ENCODE measurements around the gene ETV1.
A peak's percentile ranks its signal among the peaks of the same experiment; 100 is the strongest.

ETV1 gene

GRCh38 chr7:13952921-13953320, 36.5 kb downstream of the ETV1 start:
- no peaks in the 10 kb centered on the region for H3K4me1 ChIP-seq (ENCODE audit: control insufficient read depth in 1 of 2, insufficient read depth in 2 of 2, low read length in 2 of 2)
- H3K9me3 ChIP-seq (ENCODE audit: control insufficient read depth in 1 of 2, low read length in 2 of 2) = no peaks in the 10 kb centered on the region
- no peaks in the 10 kb centered on the region for H3K27me3 ChIP-seq (ENCODE audit: low read depth, low read length)
- no peak overlapping the region for H3K4me3 ChIP-seq (ENCODE audit: low read depth in 1 of 2, low read length in 2 of 2)
- H3K36me3 ChIP-seq (ENCODE audit: control insufficient read depth in 1 of 2, insufficient read depth in 2 of 2, low read length in 2 of 2) = no peaks in the 10 kb centered on the region
- H3K27ac ChIP-seq (ENCODE audit: low read length) = no peak overlapping the region

DNA sequence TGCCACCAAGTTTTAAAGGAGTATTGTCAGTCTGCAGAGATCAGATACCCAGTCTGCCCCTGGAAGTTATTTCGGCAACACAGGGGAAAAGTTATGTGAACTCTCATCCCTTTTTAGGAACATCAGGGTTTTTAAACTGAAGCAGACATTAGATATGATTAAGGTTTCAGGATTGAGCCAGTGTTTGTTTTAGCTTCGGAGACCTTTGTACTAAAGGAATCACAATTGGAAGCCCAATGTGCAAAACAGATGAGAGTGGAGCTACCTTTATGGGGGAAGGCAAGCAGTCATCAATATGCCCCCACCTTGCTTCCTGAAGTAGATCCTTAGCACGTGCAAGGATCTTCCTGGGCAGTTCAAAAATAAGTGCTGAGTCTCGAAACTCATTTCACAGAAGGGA, 39.5 kb downstream of the ETV1 start:
- no peaks in the 10 kb centered on the region for H3K4me1 ChIP-seq (ENCODE audit: control insufficient read depth in 1 of 2, insufficient read depth in 2 of 2, low read length in 2 of 2)
- no peak overlapping the region for H3K27ac ChIP-seq (ENCODE audit: low read length)
- no peaks in the 10 kb centered on the region for H3K36me3 ChIP-seq (ENCODE audit: control insufficient read depth in 1 of 2, insufficient read depth in 2 of 2, low read length in 2 of 2)
- H3K27me3 ChIP-seq (ENCODE audit: low read depth, low read length) = no peaks in the 10 kb centered on the region
- H3K4me3 ChIP-seq (ENCODE audit: low read depth in 1 of 2, low read length in 2 of 2) = no peak overlapping the region
- no peaks in the 10 kb centered on the region for H3K9me3 ChIP-seq (ENCODE audit: control insufficient read depth in 1 of 2, low read length in 2 of 2)

DNA sequence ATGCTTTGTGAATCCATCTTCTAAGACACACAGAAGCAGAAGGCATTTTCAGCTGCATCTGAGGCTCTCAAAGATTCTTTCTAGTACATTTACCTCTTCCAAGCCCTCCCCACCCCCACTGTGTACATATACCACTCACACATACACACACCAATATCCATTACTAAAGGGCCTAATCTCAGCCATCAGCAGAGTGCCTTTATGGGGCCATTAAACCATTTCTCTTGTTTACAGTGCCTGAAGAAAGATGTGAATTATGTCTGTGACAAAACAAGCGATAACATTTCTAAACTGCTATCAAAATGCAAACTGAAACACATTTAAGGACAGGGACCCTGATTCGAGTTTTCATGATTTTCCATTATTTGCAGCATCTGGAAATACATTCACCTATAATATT, 40.0 kb downstream of the ETV1 start:
- H3K27ac ChIP-seq (ENCODE audit: low read length) = no peak overlapping the region
- H3K27me3 ChIP-seq (ENCODE audit: low read depth, low read length) = no peaks in the 10 kb centered on the region
- H3K9me3 ChIP-seq (ENCODE audit: control insufficient read depth in 1 of 2, low read length in 2 of 2) = no peaks in the 10 kb centered on the region
- H3K36me3 ChIP-seq (ENCODE audit: control insufficient read depth in 1 of 2, insufficient read depth in 2 of 2, low read length in 2 of 2) = no peaks in the 10 kb centered on the region
- no peaks in the 10 kb centered on the region for H3K4me1 ChIP-seq (ENCODE audit: control insufficient read depth in 1 of 2, insufficient read depth in 2 of 2, low read length in 2 of 2)
- H3K4me3 ChIP-seq (ENCODE audit: low read depth in 1 of 2, low read length in 2 of 2) = no peak overlapping the region

GRCh38 chr7:13948019-13948801, 41.3 kb downstream of the ETV1 start:
- Histone ChIP-seq H3K4me3 (ENCODE audit: low read depth in 1 of 2, low read length in 2 of 2) (no peak overlapping the region), H3K27me3 (ENCODE audit: low read depth, low read length) (no peaks in the 10 kb centered on the region), H3K4me1 (ENCODE audit: control insufficient read depth in 1 of 2, insufficient read depth in 2 of 2, low read length in 2 of 2) (no peaks in the 10 kb centered on the region), H3K9me3 (ENCODE audit: control insufficient read depth in 1 of 2, low read length in 2 of 2) (peaks cover 0 to 3% of the 10 kb centered on the region in 2 donors), H3K27ac (ENCODE audit: low read length) (no peak overlapping the region), H3K36me3 (ENCODE audit: control insufficient read depth in 1 of 2, insufficient read depth in 2 of 2, low read length in 2 of 2) (no peaks in the 10 kb centered on the region)

DNA sequence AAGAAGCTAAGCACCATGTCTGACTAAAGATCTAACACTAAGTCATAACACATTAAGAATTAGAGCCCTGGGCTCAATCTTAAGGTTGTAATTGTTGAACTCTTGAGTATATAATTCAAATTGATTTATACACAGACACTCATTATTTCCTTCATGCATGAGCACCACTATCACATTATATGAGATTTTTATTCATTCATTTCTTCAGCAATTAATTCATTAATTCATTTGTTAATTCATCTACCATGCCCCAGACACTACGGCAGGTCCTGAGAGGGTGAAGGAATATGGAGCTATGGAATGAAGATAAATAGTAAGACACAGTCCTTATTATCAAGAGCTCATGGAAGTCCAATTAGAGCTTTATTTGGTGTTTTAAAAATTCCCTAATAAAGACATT, 41.9 kb downstream of the ETV1 start:
- H3K27ac ChIP-seq (ENCODE audit: low read length) = no peak overlapping the region
- H3K9me3 ChIP-seq (ENCODE audit: control insufficient read depth in 1 of 2, low read length in 2 of 2) = peaks cover 0 to 3% of the 10 kb centered on the region in 2 donors
- no peaks in the 10 kb centered on the region for H3K4me1 ChIP-seq (ENCODE audit: control insufficient read depth in 1 of 2, insufficient read depth in 2 of 2, low read length in 2 of 2)
- H3K27me3 ChIP-seq (ENCODE audit: low read depth, low read length) = no peaks in the 10 kb centered on the region
- H3K36me3 ChIP-seq (ENCODE audit: control insufficient read depth in 1 of 2, insufficient read depth in 2 of 2, low read length in 2 of 2) = no peaks in the 10 kb centered on the region
- H3K4me3 ChIP-seq (ENCODE audit: low read depth in 1 of 2, low read length in 2 of 2) = no peak overlapping the region

GRCh38 chr7:13946181-13946580, 43.3 kb downstream of the ETV1 start:
- no peaks in the 10 kb centered on the region for H3K27me3 ChIP-seq (ENCODE audit: low read depth, low read length)
- no peaks in the 10 kb centered on the region for H3K4me1 ChIP-seq (ENCODE audit: control insufficient read depth in 1 of 2, insufficient read depth in 2 of 2, low read length in 2 of 2)
- no peaks in the 10 kb centered on the region for H3K36me3 ChIP-seq (ENCODE audit: control insufficient read depth in 1 of 2, insufficient read depth in 2 of 2, low read length in 2 of 2)
- H3K9me3 ChIP-seq (ENCODE audit: control insufficient read depth in 1 of 2, low read length in 2 of 2) = peaks cover 0 to 3% of the 10 kb centered on the region in 2 donors
- H3K27ac ChIP-seq (ENCODE audit: low read length) = no peak overlapping the region
- no peak overlapping the region for H3K4me3 ChIP-seq (ENCODE audit: low read depth in 1 of 2, low read length in 2 of 2)

DNA sequence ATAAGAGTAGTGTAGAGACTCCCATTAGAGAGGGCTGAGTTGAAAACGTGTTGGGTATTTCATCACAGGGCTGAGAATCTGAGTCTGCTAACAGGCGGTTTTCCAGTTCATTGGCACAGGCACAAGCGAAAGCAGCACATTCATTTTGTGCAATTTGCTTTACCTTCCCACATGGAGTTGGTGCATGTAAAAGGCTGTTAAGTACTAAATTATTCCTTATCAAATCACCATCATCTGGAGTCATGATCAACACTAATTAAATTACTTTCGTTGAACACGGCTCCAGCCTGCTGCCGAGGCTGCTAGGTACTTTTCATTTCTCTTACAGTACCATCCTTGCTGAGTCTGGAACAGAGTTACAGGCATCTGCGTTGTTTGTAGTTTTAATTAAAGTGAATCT, 43.8 kb downstream of the ETV1 start:
- H3K27ac ChIP-seq (ENCODE audit: low read length) = no peak overlapping the region
- peaks cover 0 to 3% of the 10 kb centered on the region in 2 donors for H3K9me3 ChIP-seq (ENCODE audit: control insufficient read depth in 1 of 2, low read length in 2 of 2)
- H3K36me3 ChIP-seq (ENCODE audit: control insufficient read depth in 1 of 2, insufficient read depth in 2 of 2, low read length in 2 of 2) = no peaks in the 10 kb centered on the region
- H3K4me3 ChIP-seq (ENCODE audit: low read depth in 1 of 2, low read length in 2 of 2) = no peak overlapping the region
- H3K4me1 ChIP-seq (ENCODE audit: control insufficient read depth in 1 of 2, insufficient read depth in 2 of 2, low read length in 2 of 2) = no peaks in the 10 kb centered on the region
- no peaks in the 10 kb centered on the region for H3K27me3 ChIP-seq (ENCODE audit: low read depth, low read length)

DNA sequence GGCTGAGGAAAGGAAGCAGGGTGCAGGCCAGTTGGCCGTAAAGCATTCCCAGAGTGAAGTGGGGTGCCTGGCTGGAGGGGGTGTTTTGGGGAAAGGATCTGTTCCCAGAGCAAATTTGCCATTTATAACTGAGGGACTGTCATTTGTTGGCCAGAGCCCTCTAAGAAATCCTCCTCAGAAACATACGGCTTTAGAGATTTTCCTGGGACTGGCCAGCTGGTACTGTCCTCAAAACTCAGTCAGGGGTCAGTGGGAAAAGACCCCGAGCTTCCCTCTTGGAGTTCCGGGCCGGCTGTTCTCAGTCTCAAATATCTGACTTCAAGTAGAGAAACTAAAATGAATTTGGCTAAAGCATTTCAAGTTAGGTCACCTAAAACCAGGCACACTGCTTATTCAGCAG, 55.9 kb downstream of the ETV1 start:
- Histone ChIP-seq H3K9me3 (ENCODE audit: control insufficient read depth in 1 of 2, low read length in 2 of 2) (no peaks in the 10 kb centered on the region), H3K27me3 (ENCODE audit: low read depth, low read length) (no peaks in the 10 kb centered on the region), H3K36me3 (ENCODE audit: control insufficient read depth in 1 of 2, insufficient read depth in 2 of 2, low read length in 2 of 2) (no peaks in the 10 kb centered on the region), H3K4me3 (ENCODE audit: low read depth in 1 of 2, low read length in 2 of 2) (no peak overlapping the region), H3K4me1 (ENCODE audit: control insufficient read depth in 1 of 2, insufficient read depth in 2 of 2, low read length in 2 of 2) (no peaks in the 10 kb centered on the region), H3K27ac (ENCODE audit: low read length) (no peak overlapping the region)

DNA sequence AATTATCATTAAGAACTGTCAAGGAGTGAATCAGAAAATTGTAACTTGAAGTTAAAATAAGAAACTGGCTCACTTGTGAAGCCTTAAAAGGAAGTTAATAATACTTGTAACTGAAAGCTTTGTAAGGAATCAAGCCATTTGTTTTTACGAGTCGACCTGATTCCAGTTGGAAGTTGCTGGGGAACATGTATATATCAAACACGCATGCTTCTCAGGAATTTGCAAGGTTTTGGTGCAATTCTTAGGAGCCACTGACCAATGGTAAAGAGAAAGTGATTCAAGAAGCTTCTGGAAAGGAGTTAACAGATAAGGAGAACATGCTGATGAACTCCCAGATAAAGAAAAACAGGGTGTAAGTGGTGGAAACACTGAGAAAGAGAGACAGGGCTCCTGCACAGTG, 56.4 kb downstream of the ETV1 start:
- Histone ChIP-seq H3K27me3 (ENCODE audit: low read depth, low read length) (no peaks in the 10 kb centered on the region), H3K4me1 (ENCODE audit: control insufficient read depth in 1 of 2, insufficient read depth in 2 of 2, low read length in 2 of 2) (no peaks in the 10 kb centered on the region), H3K4me3 (ENCODE audit: low read depth in 1 of 2, low read length in 2 of 2) (no peak overlapping the region), H3K27ac (ENCODE audit: low read length) (no peak overlapping the region), H3K9me3 (ENCODE audit: control insufficient read depth in 1 of 2, low read length in 2 of 2) (no peaks in the 10 kb centered on the region), H3K36me3 (ENCODE audit: control insufficient read depth in 1 of 2, insufficient read depth in 2 of 2, low read length in 2 of 2) (no peaks in the 10 kb centered on the region)

GRCh38 chr7:13932131-13932530, 57.3 kb downstream of the ETV1 start:
- Histone ChIP-seq H3K36me3 (ENCODE audit: control insufficient read depth in 1 of 2, insufficient read depth in 2 of 2, low read length in 2 of 2) (no peaks in the 10 kb centered on the region), H3K4me3 (ENCODE audit: low read depth in 1 of 2, low read length in 2 of 2) (no peak overlapping the region), H3K27ac (ENCODE audit: low read length) (no peak overlapping the region), H3K27me3 (ENCODE audit: low read depth, low read length) (no peaks in the 10 kb centered on the region), H3K9me3 (ENCODE audit: control insufficient read depth in 1 of 2, low read length in 2 of 2) (no peaks in the 10 kb centered on the region), H3K4me1 (ENCODE audit: control insufficient read depth in 1 of 2, insufficient read depth in 2 of 2, low read length in 2 of 2) (no peaks in the 10 kb centered on the region)

DNA sequence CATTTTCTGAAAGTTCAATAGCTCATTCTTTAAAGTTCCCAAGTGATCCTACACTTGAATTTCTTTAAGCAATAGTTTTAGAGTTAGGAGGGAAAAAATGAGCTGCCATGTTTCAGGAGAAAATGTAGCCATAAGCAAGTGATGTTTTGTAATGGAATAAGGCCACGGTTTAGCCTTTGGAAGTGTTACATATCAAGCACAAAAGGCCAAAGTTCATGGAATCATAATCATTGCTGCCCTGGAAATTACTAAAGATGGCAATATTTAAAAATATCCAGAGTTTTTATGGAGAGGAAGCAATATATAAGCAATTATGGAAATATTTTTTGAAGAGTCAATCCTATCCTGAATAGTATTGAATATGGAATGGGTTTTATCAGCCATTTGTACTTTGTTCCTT, 68.4 kb downstream of the ETV1 start:
- no peaks in the 10 kb centered on the region for H3K9me3 ChIP-seq (ENCODE audit: control insufficient read depth in 1 of 2, low read length in 2 of 2)
- H3K36me3 ChIP-seq (ENCODE audit: control insufficient read depth in 1 of 2, insufficient read depth in 2 of 2, low read length in 2 of 2) = no peaks in the 10 kb centered on the region
- no peak overlapping the region for H3K4me3 ChIP-seq (ENCODE audit: low read depth in 1 of 2, low read length in 2 of 2)
- H3K27me3 ChIP-seq (ENCODE audit: low read depth, low read length) = no peaks in the 10 kb centered on the region
- no peak overlapping the region for H3K27ac ChIP-seq (ENCODE audit: low read length)
- peaks cover 0 to 7% of the 10 kb centered on the region in 2 donors for H3K4me1 ChIP-seq (ENCODE audit: control insufficient read depth in 1 of 2, insufficient read depth in 2 of 2, low read length in 2 of 2)

- no peaks in the 10 kb centered on the region for H3K9me3 ChIP-seq (ENCODE audit: control insufficient read depth in 1 of 2, low read length in 2 of 2)
- H3K27ac ChIP-seq (ENCODE audit: low read length) = peak overlapping the region; percentile 19
- H3K4me3 ChIP-seq (ENCODE audit: low read depth in 1 of 2, low read length in 2 of 2) = no peak overlapping the region
- peaks cover 0 to 7% of the 10 kb centered on the region in 2 donors for H3K4me1 ChIP-seq (ENCODE audit: control insufficient read depth in 1 of 2, insufficient read depth in 2 of 2, low read length in 2 of 2)
- H3K27me3 ChIP-seq (ENCODE audit: low read depth, low read length) = no peaks in the 10 kb centered on the region
- no peaks in the 10 kb centered on the region for H3K36me3 ChIP-seq (ENCODE audit: control insufficient read depth in 1 of 2, insufficient read depth in 2 of 2, low read length in 2 of 2)
These were observed 69.3 kb downstream of the ETV1 start for GRCh38 chr7:13920053-13920697.
